Measurements from ENCODE around the gene CSF2RB.

CSF2RB gene

DNA sequence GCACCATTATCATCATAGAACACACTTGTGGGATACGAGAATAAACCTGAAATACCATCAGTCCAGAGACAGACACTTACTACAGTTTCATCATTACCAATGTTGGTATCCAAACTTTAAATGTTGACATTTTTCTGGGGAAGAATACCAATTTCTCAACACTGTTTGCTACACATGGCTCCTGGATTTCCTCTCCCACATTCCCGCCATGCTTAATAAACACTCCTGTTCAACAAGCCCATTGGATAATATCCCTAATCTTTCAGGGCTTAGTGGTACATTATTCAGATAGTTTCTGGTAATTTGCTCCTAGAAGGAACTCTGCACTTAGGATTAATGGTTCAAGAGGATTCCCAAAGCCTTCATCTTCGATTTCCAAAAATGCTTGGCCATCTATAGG is 48.2 kb downstream of the CSF2RB start:
- peaks cover 0 to 14% of the 10 kb centered on the region in 2 donors for H3K27me3 ChIP-seq
- H3K4me1 ChIP-seq: no peaks in the 10 kb centered on the region
- TF ChIP-seq, protein P1, sequence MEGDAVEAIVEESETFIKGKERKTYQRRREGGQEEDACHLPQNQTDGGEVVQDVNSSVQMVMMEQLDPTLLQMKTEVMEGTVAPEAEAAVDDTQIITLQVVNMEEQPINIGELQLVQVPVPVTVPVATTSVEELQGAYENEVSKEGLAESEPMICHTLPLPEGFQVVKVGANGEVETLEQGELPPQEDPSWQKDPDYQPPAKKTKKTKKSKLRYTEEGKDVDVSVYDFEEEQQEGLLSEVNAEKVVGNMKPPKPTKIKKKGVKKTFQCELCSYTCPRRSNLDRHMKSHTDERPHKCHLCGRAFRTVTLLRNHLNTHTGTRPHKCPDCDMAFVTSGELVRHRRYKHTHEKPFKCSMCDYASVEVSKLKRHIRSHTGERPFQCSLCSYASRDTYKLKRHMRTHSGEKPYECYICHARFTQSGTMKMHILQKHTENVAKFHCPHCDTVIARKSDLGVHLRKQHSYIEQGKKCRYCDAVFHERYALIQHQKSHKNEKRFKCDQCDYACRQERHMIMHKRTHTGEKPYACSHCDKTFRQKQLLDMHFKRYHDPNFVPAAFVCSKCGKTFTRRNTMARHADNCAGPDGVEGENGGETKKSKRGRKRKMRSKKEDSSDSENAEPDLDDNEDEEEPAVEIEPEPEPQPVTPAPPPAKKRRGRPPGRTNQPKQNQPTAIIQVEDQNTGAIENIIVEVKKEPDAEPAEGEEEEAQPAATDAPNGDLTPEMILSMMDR (IDR thresholded peaks at IDR 0.05): no peak
- H3K27ac ChIP-seq: no peak overlapping the region
- DNase-seq: no peak
- no peak overlapping the region for H3K4me3 ChIP-seq
- H3K9me3 ChIP-seq: no peaks in the 10 kb centered on the region
- intact Hi-C loops (cut with DNase I; ENCODE audit: low total_unique reads): no loop called here
- H3K36me3 ChIP-seq: no peaks in the 10 kb centered on the region

DNA sequence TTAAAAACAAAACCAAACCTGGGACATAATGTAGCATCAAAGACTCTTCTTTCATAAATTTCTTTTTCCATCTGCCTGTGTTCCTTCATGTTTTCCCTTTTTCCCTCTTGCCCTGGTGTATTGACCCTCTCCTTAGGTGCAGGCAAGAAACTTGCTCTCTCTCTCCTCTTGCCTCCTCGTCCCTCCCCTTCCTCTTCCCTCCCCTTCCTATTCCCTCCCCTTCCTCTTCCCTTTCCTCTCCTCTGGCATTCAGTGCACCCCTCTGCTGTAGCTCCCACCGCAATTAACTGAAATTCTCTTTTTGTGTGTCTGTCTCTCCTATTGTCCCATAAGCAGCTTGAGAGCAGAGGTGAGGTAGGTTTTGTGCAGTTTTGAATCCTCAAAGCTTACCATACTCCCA is 49.9 kb downstream of the CSF2RB start:
- no peak for DNase-seq
- H3K27me3 ChIP-seq: peaks cover 0 to 14% of the 10 kb centered on the region in 2 donors

DNA sequence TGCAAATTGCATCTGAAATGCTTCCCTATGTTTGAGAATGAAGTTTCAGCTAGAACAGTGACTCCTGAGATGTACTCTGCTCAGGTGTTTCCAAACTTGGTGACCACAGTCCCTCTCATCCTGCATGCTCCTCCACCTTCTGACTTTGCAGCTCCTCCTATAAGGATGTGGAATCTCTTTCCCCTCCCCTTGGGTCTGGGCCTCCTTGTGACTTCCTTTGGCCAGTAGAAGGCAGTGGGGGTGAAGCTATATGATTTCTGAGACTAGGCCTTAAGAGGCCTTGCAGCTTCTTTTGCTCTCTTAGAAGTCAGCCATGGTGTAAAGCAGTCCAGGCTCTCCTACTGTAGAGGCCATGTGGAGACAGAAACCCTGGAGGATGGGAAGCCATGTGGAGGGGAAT is 50.7 kb downstream of the CSF2RB start:
- TF ChIP-seq, protein P1 (IDR thresholded peaks at IDR 0.05): no peak

More for the DNA sequence above, 49.9 kb downstream of the CSF2RB start:
- H3K4me3 ChIP-seq: no peak overlapping the region
- intact Hi-C loops (cut with DNase I; ENCODE audit: low total_unique reads): no loop called here
- H3K4me1 ChIP-seq: no peaks in the 10 kb centered on the region
- TF ChIP-seq, protein P1 (IDR thresholded peaks at IDR 0.05): no peak
- H3K9me3 ChIP-seq: no peaks in the 10 kb centered on the region
- H3K36me3 ChIP-seq: no peaks in the 10 kb centered on the region
- no peak overlapping the region for H3K27ac ChIP-seq

DNA sequence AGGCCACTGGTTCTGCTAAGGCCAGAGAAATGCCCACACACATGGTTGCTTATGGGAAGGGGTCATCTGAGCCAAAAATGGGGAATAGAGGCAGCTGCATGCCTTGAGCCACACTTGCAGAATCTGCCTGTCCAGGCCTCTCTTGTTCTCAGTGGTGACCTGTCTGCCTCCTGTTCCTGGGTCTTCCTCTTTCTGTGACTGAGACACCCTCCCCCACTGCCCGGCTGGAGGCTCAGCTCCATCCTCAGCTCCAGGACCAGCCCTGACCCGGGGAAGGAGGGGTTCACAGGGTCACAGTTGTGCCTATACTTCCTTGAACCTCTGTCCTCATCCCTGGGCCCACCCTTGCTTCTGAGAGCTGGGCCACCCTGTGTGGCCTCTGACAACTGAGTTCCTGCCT is 52.3 kb downstream of the CSF2RB start:
- intact Hi-C loops (cut with DNase I; ENCODE audit: low total_unique reads): no loop called here
- Histone ChIP-seq H3K27me3 (peaks cover 0 to under 1% of the 10 kb centered on the region in 2 donors), H3K4me3 (no peak overlapping the region), H3K36me3 (no peaks in the 10 kb centered on the region), H3K9me3 (no peaks in the 10 kb centered on the region), H3K27ac (no peak overlapping the region), H3K4me1 (no peaks in the 10 kb centered on the region)
- TF ChIP-seq, protein P1 (IDR thresholded peaks at IDR 0.05): no peak
- DNase-seq: no peak

More for the DNA sequence above, 50.7 kb downstream of the CSF2RB start:
- Histone ChIP-seq H3K4me1 (no peaks in the 10 kb centered on the region), H3K27ac (no peak overlapping the region), H3K27me3 (peaks cover 0 to 14% of the 10 kb centered on the region in 2 donors), H3K36me3 (no peaks in the 10 kb centered on the region), H3K9me3 (no peaks in the 10 kb centered on the region), H3K4me3 (no peak overlapping the region)
- intact Hi-C loops (cut with DNase I; ENCODE audit: low total_unique reads): no loop called here
- no peak for DNase-seq

DNA sequence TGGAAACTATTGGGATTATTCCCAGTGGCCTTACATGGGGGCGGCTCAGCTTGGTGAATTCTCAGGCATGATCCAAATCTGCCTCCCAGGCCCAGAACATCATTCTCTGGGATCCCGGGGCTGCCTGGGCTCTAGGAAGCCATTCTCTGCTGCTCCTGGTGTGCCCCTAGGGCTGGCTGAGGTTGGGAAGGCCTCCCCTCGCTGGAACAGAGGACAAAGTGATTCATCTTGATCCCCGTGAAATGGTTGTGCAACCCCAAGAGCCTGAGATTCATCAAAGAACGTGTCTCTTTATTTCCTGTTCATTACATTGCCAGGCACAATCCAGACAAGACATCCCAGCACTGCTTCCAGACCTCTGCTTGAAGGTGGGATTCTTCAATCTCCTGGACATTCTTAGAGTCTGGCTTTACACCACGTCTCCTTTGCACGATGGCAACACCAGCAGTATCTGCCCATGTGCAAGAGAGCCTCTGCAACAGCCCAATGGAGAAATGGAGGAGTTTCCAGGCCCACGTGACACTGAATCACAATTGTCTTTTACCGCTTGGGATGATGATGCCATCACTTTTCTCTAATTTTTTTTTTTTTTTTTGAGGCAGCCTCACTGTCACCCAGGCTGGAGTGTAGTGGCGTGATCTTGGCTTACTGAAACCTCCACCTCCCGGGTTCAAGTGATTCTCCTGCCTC is 53.6 kb downstream of the CSF2RB start:
- Histone ChIP-seq H3K4me3 (no peak overlapping the region), H3K9me3 (no peaks in the 10 kb centered on the region), H3K4me1 (no peaks in the 10 kb centered on the region), H3K36me3 (no peaks in the 10 kb centered on the region), H3K27ac (no peak overlapping the region), H3K27me3 (peaks cover 0 to 5% of the 10 kb centered on the region in 2 donors)
- DNase-seq: no peak
- intact Hi-C loops (cut with DNase I; ENCODE audit: low total_unique reads): no loop called here
- TF ChIP-seq, protein P1 (IDR thresholded peaks at IDR 0.05): no peak
